NCI-H510A (cell line): ENCODE measurements around the gene NR3C2.

ENCODE experiments used
- DNase-seq: peaks from one replicate; lab custom pipeline; 2025; lab: John Stamatoyannopoulos, UW

The NR3C2 gene

GRCh38 chr4:148055844-148056243 lies 386.4 kb downstream of the NR3C2 start:
- DNase-seq, result no peak

DNA sequence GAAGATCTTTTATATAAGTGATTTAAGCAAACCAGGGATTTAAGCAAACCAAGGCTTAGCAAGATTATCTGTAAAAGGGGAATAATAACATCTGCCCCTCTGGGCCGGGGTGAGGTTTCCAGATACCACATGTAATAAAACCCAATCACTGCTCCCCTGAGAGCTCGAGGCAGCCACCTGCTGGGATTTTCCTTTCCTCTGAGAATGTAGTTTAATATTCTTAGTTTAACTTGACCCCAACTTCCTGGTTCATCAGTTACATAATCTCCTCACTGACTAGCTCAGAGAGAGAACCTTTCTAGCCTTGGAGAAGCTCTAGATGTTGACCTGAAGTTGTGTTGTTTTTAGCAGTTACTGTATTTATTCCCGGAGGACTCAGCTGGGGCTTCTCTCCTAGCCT lies 387.9 kb downstream of the NR3C2 start:
- DNase-seq, result no peak

GRCh38 chr4:148053298-148054003 lies 388.8 kb downstream of the NR3C2 start:
- no peak for DNase-seq

- DNase-seq, result no peak
Observed at GRCh38 chr4:148052448-148052847, 389.8 kb downstream of the NR3C2 start.

DNA sequence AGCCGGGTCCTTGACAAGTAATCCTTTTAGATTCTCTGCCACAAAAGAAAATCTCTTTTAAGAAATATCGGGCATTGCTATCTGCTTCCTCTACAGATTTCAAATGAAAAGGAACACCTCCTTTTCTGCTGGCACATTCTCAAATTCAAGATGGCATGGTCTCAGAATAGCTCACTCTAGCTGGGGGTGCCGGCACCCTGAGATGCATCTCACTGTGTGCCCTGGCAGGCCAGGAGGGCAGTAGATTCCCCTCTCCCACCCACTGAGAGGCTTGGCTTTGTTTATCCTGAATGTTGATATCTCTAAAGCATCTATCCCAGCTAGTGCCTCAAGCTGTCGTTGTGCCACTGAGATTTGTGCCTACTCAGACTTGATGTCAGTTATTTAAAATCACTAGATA lies 390.8 kb downstream of the NR3C2 start:
- DNase-seq, result no peak

DNA sequence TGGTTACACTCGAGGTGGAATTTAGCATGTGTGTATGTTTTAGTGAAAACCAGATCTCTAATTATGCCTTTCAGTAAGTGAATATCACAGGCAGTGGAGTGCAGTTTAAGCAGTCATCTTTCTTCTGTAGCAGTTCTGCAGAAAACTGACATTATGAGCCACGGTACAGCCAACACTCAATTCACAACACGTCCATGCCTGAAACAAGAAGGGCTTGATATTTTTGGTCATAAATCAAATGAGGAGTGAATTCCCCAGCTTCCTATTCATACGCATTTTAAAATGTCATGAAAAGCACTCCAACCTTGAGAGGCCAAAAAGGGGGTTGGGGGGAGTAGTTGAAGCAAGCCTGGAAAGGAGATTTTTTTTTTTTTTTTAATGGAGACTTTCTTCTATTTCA lies 393.6 kb downstream of the NR3C2 start:
- DNase-seq, result no peak

GRCh38 chr4:148044912-148045352 lies 397.3 kb downstream of the NR3C2 start:
- no peak for DNase-seq

- DNase-seq, result no peak
Observed at GRCh38 chr4:148044089-148044911, 397.9 kb downstream of the NR3C2 start.

GRCh38 chr4:148041606-148042329 lies 400.4 kb downstream of the NR3C2 start:
- DNase-seq, result no peak

DNA sequence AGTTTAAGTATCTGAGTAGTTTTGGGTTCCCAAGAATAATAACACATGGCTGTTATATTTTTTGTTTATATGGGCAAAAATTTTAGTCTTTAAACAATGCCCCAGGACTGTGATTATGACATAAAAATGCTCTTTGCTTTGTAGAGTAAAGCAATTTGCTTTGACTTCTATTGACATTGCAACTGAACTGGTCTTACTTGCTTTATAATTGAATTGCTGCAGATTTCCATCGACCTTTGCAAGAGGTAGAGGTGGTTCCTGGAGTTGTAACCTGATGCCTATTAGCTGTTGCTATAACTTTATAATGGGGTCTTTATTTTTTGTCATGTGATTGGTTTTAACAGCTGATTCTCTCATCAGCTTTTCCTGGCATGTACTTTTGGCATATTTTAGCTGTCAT lies 407.4 kb downstream of the NR3C2 start:
- no peak for DNase-seq

GRCh38 chr4:148030193-148030873 lies 411.9 kb downstream of the NR3C2 start:
- DNase-seq, result no peak

- no peak for DNase-seq
Observed at GRCh38 chr4:148029781-148030180, 412.4 kb downstream of the NR3C2 start.
